ENCODE measurements around the gene INSYN1.
"Not testable (repeated sequence)": the region's sequence is repeated elsewhere in the genome, so short reads cannot be mapped to it uniquely, and the experiment has no call there.

The INSYN1 gene

DNA sequence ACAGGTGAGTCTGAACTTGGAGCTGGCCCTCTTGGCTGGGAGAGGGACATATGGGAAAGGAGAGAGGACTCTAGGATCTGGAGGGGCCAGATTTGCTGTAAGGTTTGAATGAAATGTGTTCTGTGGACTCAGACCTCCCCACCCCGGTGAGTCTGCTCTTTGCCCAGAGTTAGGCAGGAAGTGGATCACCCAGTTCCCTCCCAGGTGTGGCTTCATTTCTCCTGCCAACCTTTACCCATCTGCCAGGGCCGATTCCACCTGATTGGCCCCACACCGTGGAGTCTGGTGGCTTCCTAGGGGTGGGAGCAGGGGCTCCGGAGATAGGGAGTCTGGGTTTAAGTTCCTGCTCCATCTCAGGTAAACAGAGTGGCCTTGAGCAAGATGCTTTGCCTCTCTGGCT lies 43.5 kb downstream of the INSYN1 start:
- DNase-seq: no peak

- no peak for DNase-seq
These were observed 43.9 kb downstream of the INSYN1 start for GRCh38 chr15:73709241-73709640.

DNA sequence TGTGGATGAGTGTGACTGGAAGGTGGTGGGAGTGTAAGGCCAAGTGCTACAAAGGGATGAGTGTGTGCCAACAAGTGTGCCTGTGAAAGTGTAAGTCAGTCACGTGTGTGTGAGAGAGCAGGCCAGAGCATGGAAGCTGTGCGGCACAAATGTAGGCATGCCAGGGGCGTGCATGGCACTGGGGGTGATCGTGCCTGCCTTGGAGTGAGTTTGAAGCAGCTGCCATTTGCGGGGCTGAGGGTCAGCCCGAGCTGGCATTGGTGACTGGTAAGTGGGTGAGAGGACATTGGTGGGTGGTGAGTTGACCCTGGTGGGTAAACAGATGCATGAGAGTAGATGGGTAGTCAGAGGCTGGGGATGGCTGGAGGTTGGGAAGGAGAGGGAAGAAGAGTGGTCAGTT lies 44.5 kb downstream of the INSYN1 start:
- no peak for DNase-seq

- DNase-seq: peak; percentile 39
These were observed 48.1 kb downstream of the INSYN1 start for GRCh38 chr15:73704869-73705645.

GRCh38 chr15:73704142-73704868 lies 48.8 kb downstream of the INSYN1 start:
- not testable (repeated sequence) for DNase-seq

GRCh38 chr15:73703601-73704000 lies 49.5 kb downstream of the INSYN1 start:
- not testable (repeated sequence) for DNase-seq

DNA sequence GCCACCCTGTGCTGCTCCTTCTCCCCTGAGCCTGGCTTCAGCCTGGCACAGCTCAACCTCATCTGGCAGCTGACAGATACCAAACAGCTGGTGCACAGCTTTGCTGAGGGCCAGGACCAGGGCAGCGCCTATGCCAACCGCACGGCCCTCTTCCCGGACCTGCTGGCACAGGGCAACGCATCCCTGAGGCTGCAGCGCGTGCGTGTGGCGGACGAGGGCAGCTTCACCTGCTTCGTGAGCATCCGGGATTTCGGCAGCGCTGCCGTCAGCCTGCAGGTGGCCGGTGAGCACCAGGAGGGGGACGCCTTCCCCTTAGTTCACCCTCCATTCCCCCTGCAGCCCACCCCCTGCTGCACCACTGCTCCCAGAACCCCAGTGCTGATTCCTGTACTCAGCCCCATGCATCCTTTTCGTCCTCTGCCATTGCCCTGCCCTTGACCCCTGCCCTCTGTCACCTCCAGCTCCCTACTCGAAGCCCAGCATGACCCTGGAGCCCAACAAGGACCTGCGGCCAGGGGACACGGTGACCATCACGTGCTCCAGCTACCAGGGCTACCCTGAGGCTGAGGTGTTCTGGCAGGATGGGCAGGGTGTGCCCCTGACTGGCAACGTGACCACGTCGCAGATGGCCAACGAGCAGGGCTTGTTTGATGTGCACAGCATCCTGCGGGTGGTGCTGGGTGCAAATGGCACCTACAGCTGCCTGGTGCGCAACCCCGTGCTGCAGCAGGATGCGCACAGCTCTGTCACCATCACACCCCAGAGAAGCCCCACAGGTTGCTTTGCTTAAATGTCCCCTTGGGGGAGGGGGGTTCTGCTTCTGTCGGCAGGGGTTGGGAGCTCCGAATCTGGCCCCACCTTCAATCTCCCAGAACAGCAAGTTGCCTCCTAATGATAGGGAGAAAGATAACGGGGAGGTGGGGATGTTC lies 50.6 kb downstream of the INSYN1 start:
- not testable (repeated sequence) for DNase-seq

DNA sequence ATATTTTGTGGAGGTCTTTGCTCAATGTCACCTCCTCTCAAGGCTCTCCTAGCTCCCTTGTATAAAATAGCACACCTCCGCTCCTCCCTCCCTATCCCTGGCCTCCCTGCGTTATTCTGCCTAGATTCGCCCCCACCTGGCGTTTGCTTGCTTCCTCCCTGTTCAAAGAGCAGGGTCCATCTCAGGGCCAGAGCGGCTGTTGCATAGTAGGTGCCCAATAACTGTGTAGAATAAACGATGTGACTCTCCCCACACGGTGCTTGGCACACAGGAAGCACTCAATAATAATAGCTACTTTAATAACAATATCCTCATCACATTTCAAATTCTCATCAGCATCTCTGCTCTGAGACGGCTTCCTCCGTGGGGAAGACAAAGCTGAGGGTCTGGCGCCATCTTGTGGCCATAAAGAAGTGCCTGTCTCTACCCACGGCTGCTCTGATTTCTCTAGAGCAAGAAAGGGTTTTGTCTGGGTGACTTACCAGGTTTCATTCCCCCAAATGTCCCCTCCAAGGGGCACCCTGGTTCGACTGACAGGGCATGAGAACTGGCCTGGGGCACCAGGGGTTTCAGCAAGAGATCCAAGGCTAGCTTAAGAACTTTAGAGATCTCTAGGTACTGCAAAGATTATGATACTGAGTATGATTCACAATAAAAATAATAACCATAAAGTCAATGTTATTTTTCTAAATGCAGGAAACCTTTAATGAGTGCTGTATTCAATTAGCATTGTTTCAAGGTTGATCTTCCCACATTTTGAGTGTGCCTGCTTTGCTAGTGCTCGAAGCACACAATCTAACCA lies 52.9 kb downstream of the INSYN1 start:
- DNase-seq: peak; percentile 63

GRCh38 chr15:73699249-73700040 lies 53.7 kb downstream of the INSYN1 start:
- DNase-seq: no peak

- DNase-seq: peak; percentile 76
These were observed 56.1 kb downstream of the INSYN1 start for GRCh38 chr15:73697033-73697467.

GRCh38 chr15:73696641-73697001 lies 56.5 kb downstream of the INSYN1 start:
- DNase-seq: no peak

DNA sequence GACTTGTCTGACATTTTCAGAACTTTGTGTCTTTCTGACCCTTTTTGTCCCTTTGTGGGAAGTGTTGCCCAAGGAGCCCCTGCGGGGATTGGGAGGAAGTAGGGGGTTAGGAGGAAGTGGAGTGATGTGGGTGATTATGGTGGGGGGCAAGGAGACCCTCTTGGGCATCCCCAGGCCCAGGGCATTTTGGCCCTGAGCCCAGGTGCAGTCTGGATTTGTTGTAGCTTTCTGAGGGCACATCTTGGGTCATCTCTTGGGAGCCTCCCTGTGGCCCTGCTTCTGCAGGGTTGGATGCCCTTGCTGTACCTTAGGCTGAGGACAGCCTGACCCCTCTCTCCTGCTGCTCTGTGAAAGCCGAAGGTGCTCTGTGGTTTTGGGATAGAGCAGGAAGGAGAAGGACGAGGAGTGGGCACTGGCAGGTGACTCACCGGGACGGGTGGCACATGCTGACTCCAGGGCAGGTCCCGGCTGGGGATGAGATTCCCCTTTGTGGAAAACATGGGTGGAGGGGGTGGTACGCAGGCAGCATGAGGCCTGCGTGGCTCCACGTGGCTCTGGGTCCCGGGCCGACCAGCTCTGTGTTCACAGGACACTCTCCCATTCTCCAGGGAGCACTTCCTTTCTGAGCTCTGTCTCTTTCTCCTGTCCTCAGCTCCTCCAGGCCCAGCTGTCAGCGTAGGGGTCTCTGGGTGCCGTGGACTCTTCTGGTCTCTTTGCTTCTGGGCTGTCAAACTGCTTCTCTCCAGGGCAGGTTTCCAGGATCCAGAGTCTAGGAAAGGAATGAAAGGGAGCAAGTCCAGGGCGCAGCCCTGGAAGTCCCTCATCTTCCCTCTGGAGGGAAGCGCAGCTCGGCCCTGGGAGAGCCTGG lies 57.1 kb downstream of the INSYN1 start:
- DNase-seq: no peak

DNA sequence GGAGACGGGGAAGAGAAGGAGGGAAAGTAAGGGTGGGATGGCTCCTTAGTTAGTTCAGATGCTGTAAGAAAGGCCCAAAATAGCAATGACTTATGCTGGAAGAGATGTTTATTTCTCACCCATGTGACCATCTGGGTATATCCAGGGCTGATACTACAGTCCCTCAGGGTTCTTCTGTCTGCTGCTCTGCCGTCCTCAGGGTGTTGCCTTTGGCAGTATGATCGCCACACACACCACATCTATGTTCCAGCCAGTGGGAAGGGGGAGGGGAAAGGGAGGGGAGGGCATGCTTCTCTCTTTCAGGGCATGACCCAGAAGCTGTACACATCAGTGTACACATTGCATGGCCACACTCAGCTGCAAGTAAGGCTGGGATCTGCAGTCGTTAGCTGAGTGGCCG lies 58.7 kb downstream of the INSYN1 start:
- DNase-seq: no peak

DNA sequence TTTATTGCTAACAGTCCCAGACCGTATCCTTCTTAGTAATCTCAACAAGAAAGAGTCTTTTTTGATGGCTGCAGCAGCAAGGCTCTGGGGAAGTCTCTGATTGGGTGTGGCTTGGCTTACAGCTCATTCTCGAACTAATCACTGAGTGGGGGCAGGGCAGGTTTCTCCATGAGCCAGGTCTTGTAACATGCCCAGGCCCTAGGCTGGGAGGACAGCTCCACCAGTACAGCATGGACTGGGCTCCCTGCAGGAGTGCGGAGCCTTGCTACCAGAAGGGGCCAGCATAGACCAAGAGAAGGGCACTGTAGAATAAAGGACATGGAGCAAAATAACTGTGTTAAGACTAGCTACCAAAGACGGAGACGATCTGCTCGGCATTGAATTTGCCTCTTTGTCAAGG lies 61.8 kb downstream of the INSYN1 start:
- no peak for DNase-seq

DNA sequence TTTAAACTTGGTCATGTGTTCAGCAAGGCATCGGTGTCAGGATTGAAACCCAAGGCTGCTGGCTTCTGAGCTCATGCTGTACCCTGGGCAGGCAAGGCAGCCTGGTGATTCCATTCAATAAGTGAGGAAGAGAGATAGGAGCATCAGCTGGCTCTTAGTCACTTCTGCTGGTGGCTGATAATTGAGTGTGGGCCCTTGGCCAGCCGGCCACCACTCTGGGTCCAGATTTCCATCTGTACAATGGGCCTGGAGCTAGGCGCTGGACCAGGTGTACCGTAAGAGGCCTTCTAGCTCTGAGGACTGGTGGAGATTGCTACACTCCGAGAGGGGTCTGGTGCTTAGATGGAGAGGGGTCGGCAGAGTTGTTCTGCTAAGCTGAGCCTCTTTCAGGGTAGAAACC lies 64.7 kb downstream of the INSYN1 start:
- DNase-seq: no peak

GRCh38 chr15:73687351-73687750 lies 65.8 kb downstream of the INSYN1 start:
- DNase-seq: no peak

DNA sequence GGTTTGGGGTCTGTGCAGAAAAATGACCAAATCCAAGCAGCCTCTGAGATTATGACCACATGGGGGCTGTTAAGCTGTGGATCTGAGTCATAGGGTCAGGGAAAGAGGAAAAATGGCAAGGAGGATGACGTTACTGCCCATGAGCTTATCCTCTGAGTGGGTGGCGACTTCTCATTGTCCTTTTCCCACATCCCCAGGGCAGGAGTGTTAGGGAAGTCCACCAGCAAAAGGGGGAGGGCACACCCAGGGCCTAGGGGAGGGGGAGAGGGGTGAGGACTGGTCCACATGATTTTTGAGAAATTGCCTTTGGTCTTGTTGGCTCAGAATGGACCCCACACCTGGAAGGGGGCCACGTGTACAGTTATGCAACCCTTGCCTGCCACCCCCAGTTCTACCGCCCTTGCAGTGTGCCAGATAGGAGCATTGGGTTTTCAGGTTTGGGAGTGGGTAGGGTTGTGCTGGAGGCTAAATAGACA lies 66.3 kb downstream of the INSYN1 start:
- no peak for DNase-seq

GRCh38 chr15:73685981-73686380 lies 67.2 kb downstream of the INSYN1 start:
- DNase-seq: no peak

Measured in activated effector memory CD4-positive, alpha-beta T cell treated with Interleukin-2 at 50 U/mL for 16 hours (primary cell).